NK-92 treated with Interleukin-12 subunit alpha and Interleukin-12 subunit beta, amount 100 ng/mL, for 24 hours (cell line): ENCODE measurements around the gene CRY1.
"Not testable (repeated sequence)": the region's sequence is repeated elsewhere in the genome, so short reads cannot be mapped to it uniquely, and the experiment has no call there.

Source experiments
- DNase-seq: peaks from one replicate; lab custom pipeline; 2025; lab: John Stamatoyannopoulos, UW

Gene CRY1

GRCh38 chr12:107002665-107003064 is 90.7 kb downstream of the CRY1 start:
- DNase-seq, result not testable (repeated sequence)

GRCh38 chr12:106999446-106999845 is 93.9 kb downstream of the CRY1 start:
- DNase-seq, result no peak

GRCh38 chr12:106997916-106998315 is 95.4 kb downstream of the CRY1 start:
- no peak for DNase-seq

GRCh38 chr12:106996102-106996501 is 97.2 kb downstream of the CRY1 start:
- DNase-seq, result not testable (repeated sequence)

- DNase-seq, result no peak
Measured at GRCh38 chr12:106994579-106995220, 98.6 kb downstream of the CRY1 start.

GRCh38 chr12:106987846-106988245 is 105.5 kb downstream of the CRY1 start:
- DNase-seq, result no peak

GRCh38 chr12:106986625-106987389 is 106.5 kb downstream of the CRY1 start, which contains the start of gene MTERF2:
TSS of gene MTERF2 (minus strand) at chr12:106987146. CDS start at chr12:106978714, 8,432 bp downstream.
- DNase-seq, result peak; percentile 39

- no peak for DNase-seq
Measured at GRCh38 chr12:106986135-106986534, 107.2 kb downstream of the CRY1 start.

- no peak for DNase-seq
Measured at GRCh38 chr12:106985479-106985878, 107.9 kb downstream of the CRY1 start.

- no peak for DNase-seq
Measured at GRCh38 chr12:106984588-106985137, 108.7 kb downstream of the CRY1 start.

- DNase-seq, result no peak
Measured at GRCh38 chr12:106982229-106982628, 111.1 kb downstream of the CRY1 start.

- no peak for DNase-seq
Measured at GRCh38 chr12:106981788-106982187, 111.6 kb downstream of the CRY1 start.

- DNase-seq, result no peak
Measured at GRCh38 chr12:106980944-106981343, 112.4 kb downstream of the CRY1 start.

- DNase-seq, result no peak
Measured at GRCh38 chr12:106978035-106978800, 115.1 kb downstream of the CRY1 start.

- no peak for DNase-seq
Measured at GRCh38 chr12:106976668-106977067, 116.7 kb downstream of the CRY1 start.

- no peak for DNase-seq
Measured at GRCh38 chr12:106975993-106976658, 117.2 kb downstream of the CRY1 start.

- no peak for DNase-seq
Measured at GRCh38 chr12:106975098-106975497, 118.3 kb downstream of the CRY1 start.

- DNase-seq, result no peak
Measured at GRCh38 chr12:106974511-106974910, 118.8 kb downstream of the CRY1 start.

GRCh38 chr12:106973545-106973944 is 119.8 kb downstream of the CRY1 start:
- DNase-seq, result no peak

GRCh38 chr12:106971065-106971464 is 122.3 kb downstream of the CRY1 start:
- DNase-seq, result no peak

GRCh38 chr12:106964526-106964925 is 128.8 kb downstream of the CRY1 start:
- no peak for DNase-seq

- no peak for DNase-seq
Measured at GRCh38 chr12:106962286-106962685, 131.1 kb downstream of the CRY1 start.
